HG03039 (cell line): ENCODE results near the gene CACNA1D.
"Not testable (repeated sequence)": the region's sequence is repeated elsewhere in the genome, so short reads cannot be mapped to it uniquely, and the experiment has no call there.

Source experiments
- ATAC-seq: cut with Tn5 transposase; IDR thresholded peaks from one replicate; pipeline ENCODE4 v1.9.1; 2021; ENCODE audit warnings: mild to moderate bottlenecking, moderate library complexity; ENCODE audit not compliant: unreplicated experiment

Gene CACNA1D

DNA sequence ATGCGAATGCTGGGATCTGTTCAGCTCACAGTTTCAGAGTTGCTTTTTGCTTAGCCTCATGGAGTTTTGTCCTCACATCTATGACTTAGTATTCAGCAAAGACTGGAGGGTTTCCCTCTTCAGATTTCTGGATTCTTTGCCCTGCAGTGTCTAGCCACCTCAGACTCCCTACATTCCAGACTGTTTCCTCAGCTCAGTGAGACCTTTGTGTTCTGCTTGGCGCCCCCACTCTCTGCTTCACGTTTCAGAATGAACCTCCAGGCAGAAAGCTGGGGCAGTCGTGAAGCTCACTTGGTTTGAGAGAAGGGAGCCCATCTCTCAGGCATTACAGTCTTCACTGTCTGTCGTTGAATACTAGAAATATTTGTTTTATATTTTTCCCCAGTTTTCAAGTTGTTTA lies 118.1 kb downstream of the CACNA1D start:
- ATAC-seq, result no peak

DNA sequence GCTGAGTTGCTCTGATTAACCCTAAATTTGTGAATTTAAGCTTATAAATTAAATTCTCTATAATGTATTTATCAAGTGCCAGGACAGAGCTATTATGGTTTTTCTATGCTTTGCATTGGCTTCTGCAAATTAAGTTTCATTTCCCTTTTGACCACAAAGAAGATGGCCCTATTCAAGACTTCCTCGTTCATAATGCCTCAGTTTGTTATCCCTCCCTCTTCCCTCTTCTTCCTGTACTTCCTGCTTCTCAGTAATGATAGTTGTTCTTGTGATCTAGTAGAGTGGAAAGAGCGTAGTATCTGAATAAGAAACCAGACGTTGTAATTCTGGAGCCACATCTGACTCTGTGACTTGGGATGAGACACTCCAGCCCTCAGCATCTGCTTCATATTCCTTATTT lies 118.7 kb downstream of the CACNA1D start:
- ATAC-seq, result no peak

DNA sequence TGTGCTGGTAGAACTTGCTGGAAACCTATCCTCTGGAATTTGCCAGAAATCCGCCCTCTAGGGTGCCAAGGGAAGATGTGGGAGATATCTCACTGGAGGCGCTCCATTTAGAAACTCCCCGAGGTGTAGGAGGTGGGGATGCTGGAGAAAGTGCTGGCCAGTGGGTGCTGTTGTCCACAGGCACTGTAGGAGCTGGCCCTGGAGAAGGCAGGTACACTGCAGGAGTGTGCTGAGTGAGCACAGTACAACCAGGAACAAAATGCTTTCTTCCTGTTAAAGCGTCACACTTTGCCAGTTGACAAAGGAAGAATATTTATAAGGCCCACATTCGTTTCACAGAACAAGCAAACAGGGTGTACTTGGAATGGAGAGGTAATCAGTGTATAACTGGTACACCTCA lies 119.9 kb downstream of the CACNA1D start:
- ATAC-seq, result no peak

DNA sequence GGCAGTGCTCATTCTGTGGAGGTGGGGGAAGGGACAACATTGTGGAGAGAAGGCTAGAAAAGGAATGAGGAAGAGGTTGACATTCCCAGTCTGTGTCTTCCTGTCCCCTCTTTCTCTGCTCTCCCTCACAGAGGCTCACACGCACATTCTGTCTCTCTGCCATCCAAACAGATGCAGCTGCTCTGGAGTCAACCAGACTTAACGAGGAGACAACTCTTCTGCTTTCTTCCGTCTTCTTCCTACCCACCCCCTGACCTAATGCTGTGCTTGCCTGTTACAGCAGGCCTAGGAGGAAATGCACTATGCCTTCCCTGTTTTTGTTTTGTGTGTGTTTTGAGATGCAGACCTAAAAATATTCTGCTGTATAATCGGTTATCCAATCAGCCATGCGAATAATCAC lies 121.9 kb downstream of the CACNA1D start:
- no peak for ATAC-seq

DNA sequence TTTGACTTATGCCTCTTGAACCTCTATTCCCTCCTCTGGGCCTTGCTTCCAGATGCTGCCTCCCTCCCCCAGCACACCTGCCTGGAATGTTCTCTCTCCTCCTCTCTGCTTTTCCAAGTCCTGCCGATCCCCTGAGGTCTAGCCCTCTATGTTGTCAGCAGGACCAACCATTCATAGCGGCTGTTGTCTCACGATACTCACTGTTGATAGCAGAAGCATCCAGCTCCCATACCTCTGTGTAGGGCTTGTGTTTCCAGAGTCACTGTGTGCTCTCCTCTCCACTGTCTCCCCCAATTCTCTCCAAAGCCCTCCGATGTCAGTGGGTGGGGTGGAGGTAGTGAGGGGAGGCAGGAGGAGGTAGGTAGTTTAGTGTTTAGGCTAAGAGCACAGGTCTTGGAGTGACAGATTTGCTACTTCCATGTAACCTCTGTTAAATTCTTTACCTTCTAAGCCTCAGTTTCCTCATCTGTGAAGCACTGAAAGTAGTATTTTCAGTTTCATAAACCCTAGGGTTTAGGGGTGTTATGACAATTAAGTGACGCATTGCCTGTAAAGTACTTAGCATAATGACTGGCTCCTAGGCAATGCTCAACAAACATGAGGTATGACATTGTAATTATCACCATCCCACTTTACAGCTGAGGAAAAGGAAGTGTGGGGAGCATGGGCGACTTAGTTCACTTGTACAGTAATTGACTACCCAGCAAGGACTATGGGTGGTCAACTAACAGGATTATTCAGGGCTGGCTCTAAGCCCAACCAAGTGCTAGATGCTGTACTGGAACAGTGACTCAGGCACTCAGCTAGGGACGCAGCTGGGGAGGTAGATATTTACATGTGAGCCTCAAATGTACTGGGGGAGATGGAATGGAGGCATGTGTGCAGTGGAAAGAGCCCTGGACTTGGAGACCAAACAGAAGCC lies 122.8 kb downstream of the CACNA1D start:
- ATAC-seq, result no peak

DNA sequence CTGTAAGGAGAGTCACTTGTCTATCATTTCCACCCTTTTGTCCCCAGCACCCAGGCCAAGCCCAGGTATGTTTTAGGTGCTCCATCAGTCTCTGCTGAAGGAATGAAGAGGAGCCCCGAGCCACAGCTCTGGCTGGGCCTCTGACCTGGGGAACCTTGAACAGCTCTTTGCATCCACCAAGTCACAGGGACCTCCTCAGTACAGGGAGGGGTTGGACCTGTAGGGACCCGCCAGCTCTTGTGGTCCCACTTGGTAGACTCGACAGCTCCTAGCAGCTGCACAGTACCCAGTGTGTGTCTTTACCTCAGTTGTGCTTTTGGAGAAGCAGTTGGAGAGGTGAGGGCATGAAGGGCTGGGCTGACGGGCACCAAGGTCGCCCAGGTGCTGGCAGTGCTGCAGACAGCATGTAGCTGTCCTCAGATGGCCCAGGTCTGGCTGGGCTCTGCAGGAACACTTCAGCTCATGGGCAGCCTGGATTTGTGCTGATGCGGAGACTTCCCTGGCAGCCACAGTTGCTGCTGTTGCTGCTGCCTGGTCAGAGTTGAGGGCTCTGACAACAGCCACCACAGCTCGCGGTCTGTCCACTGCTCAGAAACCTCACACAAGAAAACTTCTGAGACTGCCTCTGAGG lies 123.6 kb downstream of the CACNA1D start:
- ATAC-seq, result no peak

DNA sequence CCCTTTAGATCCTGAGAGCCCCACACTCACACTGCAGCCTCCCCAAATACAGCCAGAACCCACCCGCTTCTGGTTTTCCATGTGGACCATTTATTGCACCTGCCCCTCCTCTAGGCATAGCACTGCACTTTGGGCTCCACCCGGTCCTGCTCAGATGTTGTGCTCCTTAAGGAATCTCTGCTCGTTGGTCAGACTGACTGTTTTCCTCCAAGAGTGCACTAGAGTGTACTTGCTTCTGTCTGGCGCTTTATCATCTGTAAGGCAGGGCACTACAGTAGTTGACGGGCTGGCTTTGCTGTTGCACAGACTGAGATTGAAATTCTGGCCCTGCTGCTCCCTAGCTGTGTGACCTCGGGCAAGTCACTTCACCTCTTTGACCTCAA lies 124.1 kb downstream of the CACNA1D start:
- ATAC-seq, result no peak

DNA sequence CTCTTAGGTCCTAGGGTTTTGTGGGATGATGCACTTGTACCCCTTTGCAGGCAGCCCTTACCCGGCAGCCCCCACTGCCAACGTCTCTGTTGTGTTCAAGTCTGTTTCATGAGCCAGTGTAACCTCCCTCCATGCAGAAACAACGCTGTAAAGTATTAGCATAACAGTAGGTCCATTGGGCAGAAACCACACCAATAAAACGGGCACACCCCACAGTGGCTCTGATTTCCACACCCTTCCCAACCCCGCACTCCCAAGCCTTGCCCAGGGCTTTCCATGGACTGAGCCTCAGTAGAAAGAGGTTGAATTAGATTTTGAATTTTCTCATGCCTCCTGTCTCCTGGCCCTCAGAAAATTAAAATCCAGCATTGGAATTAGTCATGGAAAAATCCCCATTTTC lies 124.5 kb downstream of the CACNA1D start:
- no peak for ATAC-seq

DNA sequence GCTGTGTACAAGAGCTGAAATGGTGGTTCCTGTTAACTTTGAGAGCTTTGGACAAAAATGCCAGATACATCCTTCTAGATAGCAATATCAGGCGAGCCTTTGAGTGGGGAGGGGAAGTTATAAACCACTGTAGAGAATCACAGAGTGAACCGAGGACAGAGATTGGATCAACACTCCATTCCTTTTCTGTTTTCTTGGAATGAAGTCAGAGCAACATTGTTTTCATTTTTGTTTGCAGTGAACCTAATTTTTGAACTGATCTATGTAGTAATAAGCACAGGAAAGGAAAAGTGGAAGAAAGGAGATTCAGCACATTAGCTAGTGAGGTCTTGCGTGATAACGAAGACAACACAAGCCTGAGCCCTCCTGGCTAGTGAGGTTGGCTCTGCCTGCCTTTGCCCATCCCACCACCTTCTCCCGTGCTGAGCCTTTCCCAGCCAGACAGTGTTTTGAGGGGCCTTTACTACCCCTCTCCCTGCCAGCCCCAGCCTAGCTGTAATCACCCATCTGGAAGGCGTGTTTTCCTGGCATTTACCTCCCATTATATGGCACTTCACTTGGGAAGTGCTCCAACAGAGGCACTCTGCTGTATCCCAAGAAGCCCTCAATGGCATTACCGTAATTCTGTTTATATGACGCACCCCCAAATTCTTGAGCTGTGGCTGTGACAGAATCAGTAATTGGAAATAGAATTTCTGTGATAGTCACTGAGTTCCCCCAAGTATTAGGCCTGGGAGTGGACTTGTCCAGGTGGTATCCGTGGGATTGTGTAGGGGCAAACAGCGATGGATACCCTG lies 129.8 kb downstream of the CACNA1D start:
- ATAC-seq, result no peak

DNA sequence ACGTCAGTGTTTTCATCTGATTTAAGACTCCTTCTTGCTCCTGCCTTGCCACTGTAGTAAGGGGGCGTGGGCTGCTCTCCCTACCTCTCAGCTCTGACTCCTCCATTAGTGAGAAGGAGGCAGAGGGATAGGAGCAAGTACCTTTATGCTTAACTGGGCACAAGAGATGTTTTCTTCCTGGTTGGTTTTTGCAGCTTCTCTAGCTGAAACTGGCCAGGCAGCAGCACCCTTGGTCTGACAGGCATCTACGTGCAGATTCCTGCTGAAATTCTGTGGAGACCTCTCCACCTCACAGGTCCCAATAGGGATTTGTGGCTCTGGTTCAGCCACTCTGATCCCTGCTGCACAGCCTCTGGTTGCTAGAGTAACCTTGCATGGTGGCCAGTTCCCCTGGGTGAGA lies 132.5 kb downstream of the CACNA1D start:
- ATAC-seq, result no peak

DNA sequence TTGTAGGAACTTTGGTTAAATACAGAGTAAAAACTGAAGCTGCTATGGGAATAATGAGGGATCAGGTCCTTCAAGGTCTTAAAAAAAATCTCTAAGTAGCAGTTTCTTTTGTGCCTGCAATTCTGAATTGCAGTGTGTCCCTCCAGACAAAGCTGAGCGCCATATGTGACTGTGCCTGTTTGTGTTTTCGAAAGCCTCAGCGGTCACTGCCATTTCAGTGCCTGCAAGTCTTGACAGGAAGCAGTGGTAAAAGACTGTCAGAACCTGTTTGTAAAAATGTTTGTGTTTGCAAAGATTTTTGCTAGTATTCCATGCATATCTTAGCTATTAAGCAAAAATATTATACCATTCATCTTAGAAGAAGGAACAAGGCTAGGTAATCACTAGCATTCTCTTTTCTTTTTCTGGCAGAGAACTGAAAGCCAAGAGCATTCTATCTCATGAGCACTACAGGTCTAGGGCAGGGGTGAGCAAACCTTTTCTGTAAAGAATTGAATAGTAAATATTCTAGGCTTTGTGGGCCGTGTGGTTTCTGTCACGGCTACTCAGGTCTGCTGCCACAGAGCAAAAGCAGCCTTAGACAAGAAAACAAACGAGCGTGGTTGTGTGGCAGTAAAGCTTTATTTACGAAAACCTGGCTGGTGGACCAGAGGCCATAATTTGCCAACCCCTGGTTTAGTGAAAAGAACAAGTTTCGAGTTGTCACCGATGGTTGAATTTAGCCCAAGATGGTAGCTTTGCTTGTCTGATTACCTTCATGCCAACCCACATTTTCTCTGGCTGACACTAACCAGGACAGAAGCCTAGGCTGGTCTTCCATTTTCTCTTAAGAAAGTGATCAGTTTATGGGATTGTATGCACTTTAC lies 134.4 kb downstream of the CACNA1D start:
- ATAC-seq, result no peak

DNA sequence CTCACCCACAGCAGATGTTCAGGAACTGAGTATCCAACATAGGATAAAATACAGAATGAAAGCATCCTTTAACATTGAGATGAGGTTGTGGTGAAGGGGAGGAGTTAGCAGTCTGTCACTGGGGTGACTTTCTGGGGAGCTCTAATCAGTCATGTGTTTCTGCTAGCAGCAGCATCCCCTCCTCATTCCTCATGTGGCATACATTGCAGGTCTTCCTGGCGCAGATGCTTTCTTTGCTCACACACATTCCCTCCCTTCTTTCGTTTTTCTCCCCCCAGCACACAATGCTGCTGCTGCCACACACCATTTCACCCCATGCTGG lies 135.0 kb downstream of the CACNA1D start:
- no peak for ATAC-seq

DNA sequence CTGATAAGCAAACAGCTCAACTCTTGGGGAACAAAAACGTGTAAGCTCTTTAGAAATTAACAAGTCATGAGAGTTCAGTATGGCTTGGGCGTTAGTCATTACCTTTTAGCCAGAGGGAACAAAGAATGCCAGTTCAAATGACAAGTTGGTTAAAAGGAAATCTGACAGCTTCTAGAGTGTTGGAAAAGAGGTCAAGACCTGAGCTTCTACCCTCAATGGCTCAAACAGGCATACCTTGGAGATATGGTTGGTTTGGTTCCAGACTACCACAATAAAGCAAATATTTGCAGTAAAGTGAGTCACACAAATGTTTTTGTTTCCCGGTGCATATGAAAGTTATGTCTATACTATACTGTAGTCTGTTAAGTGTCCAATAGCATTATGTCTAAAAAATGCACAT lies 136.1 kb downstream of the CACNA1D start:
- ATAC-seq, result no peak

DNA sequence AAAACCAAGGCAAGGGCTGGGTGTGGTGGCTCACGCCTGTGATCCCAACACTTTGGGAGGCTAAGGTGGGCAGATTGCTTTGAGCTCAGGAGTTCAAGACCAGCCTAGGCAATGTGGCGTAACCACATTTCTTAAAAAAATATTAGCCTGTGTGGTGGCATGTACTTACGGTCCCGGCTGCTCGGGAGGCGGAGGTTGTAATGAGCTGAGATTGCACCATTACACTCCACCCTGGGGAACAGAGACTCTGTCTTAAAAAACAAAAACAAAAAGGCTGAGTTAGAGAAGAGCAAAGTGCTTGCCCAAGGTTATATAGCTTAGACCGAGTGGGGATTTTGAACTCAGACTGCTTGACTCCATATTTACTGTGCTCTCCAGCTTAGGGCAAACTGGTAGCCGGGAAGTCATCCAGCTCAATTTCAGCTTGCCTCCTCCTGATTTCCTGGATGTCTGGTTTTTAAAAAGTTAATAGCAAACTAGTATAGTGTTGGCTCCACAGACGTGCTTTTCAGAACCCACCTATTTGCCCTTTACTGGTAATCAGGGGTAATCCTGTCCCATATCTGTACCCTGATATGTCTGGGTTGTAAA lies 138.9 kb downstream of the CACNA1D start:
- no peak for ATAC-seq

DNA sequence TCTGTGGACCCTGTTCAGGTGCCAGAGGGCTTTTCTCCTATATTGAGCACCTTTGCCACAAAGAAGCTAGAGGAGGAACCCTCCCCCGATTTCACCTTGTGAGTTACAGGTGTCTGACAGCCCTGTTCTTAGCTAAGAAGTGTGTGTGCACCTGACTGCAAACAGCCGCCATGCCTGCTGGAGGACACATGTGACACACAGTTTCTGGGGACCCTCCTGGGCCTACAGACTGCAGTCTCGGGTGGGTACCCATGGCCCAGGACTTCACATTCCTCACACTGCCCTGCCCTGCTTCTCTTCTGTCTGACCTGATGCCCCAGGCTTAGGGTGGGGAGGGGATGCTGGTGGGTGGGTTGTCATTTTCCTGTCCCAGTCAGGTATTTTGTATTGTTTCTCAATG lies 140.6 kb downstream of the CACNA1D start:
- no peak for ATAC-seq

DNA sequence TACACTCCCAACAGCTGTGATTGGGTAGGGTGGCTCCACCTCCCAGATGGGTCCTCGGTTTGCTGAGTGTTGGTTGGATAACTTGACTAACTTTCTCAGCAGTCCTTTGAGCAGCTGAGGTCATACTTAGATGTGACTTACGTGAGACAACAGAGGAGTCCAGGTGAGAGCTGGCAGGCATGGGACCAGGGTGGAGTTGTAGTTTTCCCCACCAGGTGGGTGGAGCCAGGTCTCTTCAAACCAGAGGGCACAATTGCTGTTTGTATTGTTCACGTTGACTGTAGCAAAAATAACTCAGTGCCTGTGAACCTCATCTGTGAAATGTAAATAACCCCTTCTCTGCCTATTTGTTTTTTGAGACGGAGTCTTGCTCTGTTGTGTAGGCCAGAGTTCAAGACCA lies 144.4 kb downstream of the CACNA1D start:
- not testable (repeated sequence) for ATAC-seq

DNA sequence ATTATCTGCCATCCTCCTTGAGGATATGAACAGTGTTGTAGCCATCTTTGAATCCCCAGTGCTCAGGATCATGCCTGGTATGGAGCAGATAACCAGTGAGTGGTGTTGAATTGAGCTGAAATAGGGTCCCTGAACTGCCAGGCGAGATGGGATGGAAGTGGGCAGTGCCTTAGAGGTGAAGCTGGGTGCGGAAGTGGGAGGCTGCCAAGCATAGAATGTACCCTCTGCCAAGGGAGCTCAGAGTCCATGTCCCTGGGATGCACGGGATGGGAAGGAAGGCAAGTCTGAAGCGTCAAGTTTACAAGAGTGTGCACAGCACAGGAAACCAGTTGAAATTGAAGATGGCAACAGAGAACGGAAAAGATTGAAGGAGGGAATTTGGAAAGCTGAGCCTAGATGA lies 147.0 kb downstream of the CACNA1D start:
- ATAC-seq, result no peak

DNA sequence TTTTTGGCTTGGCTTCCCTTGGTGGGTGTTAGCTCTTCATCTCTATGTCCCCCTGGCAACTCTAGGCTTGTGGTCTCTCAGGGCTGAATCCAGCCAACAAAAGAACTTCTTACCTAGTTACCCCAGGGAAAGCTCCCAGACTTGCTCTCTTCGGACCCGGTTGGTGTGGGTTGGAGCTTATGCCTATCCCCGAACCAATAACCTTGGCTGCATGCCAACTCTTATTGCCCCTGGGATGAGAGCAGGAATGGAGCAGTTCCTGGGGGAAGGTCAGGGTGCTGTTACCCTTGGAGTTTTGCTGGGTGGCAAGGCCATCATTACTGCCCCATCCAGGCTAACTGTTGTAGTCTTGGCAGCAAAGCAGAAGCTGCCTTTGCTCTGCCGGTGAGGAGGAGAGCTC lies 147.8 kb downstream of the CACNA1D start:
- no peak for ATAC-seq

DNA sequence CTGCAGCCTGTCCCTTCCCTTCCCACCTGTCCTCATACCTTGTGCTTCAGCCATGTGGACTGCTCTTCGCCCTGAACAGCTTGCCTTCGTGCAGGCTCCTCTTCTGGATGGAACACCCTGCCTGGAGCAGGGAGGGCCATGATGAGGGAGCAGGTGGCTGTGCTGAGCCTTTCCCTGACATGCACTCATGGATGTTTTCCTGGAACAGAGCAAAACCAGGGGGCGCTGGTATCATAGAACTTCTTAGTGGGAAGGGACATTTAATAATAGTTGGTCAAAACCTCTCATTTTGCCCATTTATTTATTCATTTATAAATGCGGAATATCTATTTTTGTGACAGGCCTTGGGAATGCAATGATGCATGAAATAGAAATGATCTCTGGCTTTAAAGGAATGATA lies 149.3 kb downstream of the CACNA1D start:
- no peak for ATAC-seq

DNA sequence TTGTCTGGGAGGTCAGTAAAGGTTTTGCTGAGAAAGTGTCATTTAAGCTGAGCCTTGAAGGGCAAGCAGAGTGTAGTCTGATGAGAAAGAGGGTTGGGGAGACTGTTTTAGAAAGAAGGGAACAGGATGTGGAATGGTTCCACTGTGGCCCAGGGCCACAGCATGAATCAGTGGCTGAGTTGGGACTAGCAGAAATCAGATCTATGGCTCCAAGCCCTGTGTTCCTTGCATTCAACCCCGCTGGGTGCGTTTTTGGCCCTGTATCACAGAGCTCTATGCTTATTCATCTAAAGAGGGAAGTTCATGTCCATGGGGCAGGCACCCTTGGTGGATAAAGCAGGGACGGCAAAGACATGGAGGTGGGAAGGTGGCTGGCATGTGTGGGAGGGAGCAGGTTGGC lies 151.3 kb downstream of the CACNA1D start:
- ATAC-seq, result no peak

DNA sequence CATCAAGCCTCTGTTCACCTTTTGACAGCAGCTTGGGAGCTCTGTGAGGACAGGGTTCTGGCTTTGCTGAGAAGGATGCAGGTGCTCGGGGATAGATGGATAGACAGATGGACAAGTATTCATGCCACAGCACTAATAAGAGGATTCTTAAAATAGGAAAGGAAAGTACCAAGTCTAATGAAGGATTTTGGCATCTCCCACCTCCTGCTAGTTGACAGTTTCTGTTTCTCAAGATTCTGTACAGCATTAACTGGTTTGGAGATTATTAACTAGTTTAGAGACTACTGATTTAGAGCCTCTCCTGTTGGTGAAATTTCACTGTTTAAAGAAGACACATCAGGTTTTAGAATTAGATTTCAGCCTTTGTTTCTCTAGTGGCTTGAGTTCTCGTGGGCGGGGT lies 152.3 kb downstream of the CACNA1D start:
- no peak for ATAC-seq
